Mesenchymal stem cell (in vitro differentiated cells and primary cell): ENCODE results near the gene APCDD1L.

Experiments
- DNase-seq: peaks from one replicate; pipeline ENCODE4 v3.0.0-alpha.2; 2013
- H2AFZ ChIP-seq: one replicate; pipeline ENCODE4 v1.6.1; 2013; ENCODE audit warnings: low read depth, mild to moderate bottlenecking, control low read depth, inconsistent platforms, low read length, moderate library complexity
- H2AK5ac ChIP-seq: 2 replicates; pipeline ENCODE4 v1.6.1; 2013; ENCODE audit warnings: low read length, moderate library complexity, mild to moderate bottlenecking, inconsistent platforms; ENCODE audit not compliant: severe bottlenecking
- H2BK120ac ChIP-seq: one replicate; pipeline ENCODE4 v1.6.1; 2013; ENCODE audit warnings: low read depth, mild to moderate bottlenecking, inconsistent platforms, low read length, moderate library complexity
- H2BK12ac ChIP-seq, 2 experiments: one replicate each; pipeline ENCODE4 v1.6.1; 2013; ENCODE audit warnings: inconsistent platforms in 2 of 2, low read length in 2 of 2, mild to moderate bottlenecking in 2 of 2, moderate library complexity in 2 of 2, control low read depth in 1 of 2
- H2BK15ac ChIP-seq: one replicate; pipeline ENCODE4 v1.6.1; 2013; ENCODE audit warnings: mild to moderate bottlenecking, low read depth, inconsistent platforms; ENCODE audit not compliant: poor library complexity, severe bottlenecking
- H2BK5ac ChIP-seq: 2 replicates; pipeline ENCODE4 v1.6.1; 2013; ENCODE audit warnings: low read depth, mild to moderate bottlenecking, low read length, control low read depth, inconsistent platforms; ENCODE audit not compliant: poor library complexity, severe bottlenecking
- H3K14ac ChIP-seq, 2 experiments: one replicate each; pipeline ENCODE4 v1.6.1; 2013; ENCODE audit warnings: inconsistent platforms in 2 of 2, low read length in 2 of 2, control low read depth in 1 of 2, mild to moderate bottlenecking in 1 of 2, moderate library complexity in 1 of 2
- H3K18ac ChIP-seq, 2 experiments: one replicate each; pipeline ENCODE4 v1.6.1; 2013; ENCODE audit warnings: inconsistent platforms in 2 of 2, low read length in 2 of 2, control low read depth in 1 of 2, low read depth in 1 of 2, mild to moderate bottlenecking in 1 of 2
- H3K23ac ChIP-seq, 2 experiments: one replicate each; pipeline ENCODE4 v1.6.1; 2013; ENCODE audit warnings: inconsistent platforms in 2 of 2, low read length in 2 of 2, mild to moderate bottlenecking in 2 of 2, moderate library complexity in 2 of 2, control low read depth in 1 of 2
- H3K27ac ChIP-seq: 2 replicates; pipeline ENCODE4 v1.5.1; 2013; ENCODE audit warnings: mild to moderate bottlenecking, moderate library complexity, low read length, control low read depth, inconsistent platforms; ENCODE audit not compliant: poor library complexity, severe bottlenecking
- H3K27me3 ChIP-seq, 2 experiments: 2 replicates each; pipeline versions ENCODE4 v1.6.1 to v1.7.0; 2013; ENCODE audit warnings: low read length in 2 of 2, mild to moderate bottlenecking in 2 of 2, moderate library complexity in 2 of 2, control low read depth in 1 of 2, inconsistent platforms in 1 of 2; ENCODE audit not compliant: control insufficient read depth in 1 of 2, insufficient read depth in 1 of 2
- H3K36me3 ChIP-seq, 2 experiments: 2 replicates each; pipeline versions ENCODE4 v1.6.1 to v1.7.0; 2013; ENCODE audit warnings: low read length in 2 of 2, control low read depth in 1 of 2, inconsistent platforms in 1 of 2, low read depth in 1 of 2, mild to moderate bottlenecking in 1 of 2; ENCODE audit not compliant: insufficient read depth in 2 of 2, control insufficient read depth in 1 of 2
- H3K4ac ChIP-seq, 2 experiments: one replicate each; pipeline ENCODE4 v1.6.1; 2013; ENCODE audit warnings: inconsistent platforms in 2 of 2, low read length in 2 of 2, mild to moderate bottlenecking in 2 of 2, moderate library complexity in 2 of 2, control low read depth in 1 of 2, low read depth in 1 of 2
- H3K4me1 ChIP-seq: 2 replicates; pipeline ENCODE4 v1.6.1; 2013; ENCODE audit warnings: low read depth, low read length, control low read depth; ENCODE audit not compliant: control insufficient read depth, insufficient read depth
- H3K4me2 ChIP-seq: 2 replicates; pipeline ENCODE4 v1.6.1; 2013; ENCODE audit warnings: low read length, mild to moderate bottlenecking, inconsistent platforms; ENCODE audit not compliant: poor library complexity, severe bottlenecking
- H3K4me3 ChIP-seq, 2 experiments: 2 replicates each; pipeline versions ENCODE4 v1.5.1 to v1.7.0; 2013; ENCODE audit warnings: low read length in 2 of 2, mild to moderate bottlenecking in 2 of 2, control low read depth in 1 of 2, low read depth in 1 of 2; ENCODE audit not compliant: insufficient read depth in 1 of 2
- H3K79me1 ChIP-seq: replicated peaks from 2 replicates; pipeline ENCODE4 v1.6.1; 2013; ENCODE audit warnings: mild to moderate bottlenecking, control low read depth, low read length, inconsistent platforms; ENCODE audit not compliant: poor library complexity, severe bottlenecking
- H3K9ac ChIP-seq: 2 replicates; pipeline ENCODE4 v1.7.0; 2013; ENCODE audit warnings: mild to moderate bottlenecking, low read length, moderate library complexity
- H3K9me3 ChIP-seq: 2 replicates; pipeline ENCODE4 v1.7.0; 2013; ENCODE audit warnings: mild to moderate bottlenecking, low read length; ENCODE audit not compliant: control insufficient read depth
- H4K8ac ChIP-seq: one replicate; pipeline ENCODE4 v1.6.1; 2013; ENCODE audit warnings: inconsistent platforms, mild to moderate bottlenecking, low read length, moderate library complexity
- H4K91ac ChIP-seq: one replicate; pipeline ENCODE4 v1.6.1; 2013; ENCODE audit warnings: mild to moderate bottlenecking, low read length, inconsistent platforms
- WGBS: methylation state at CpG from one replicate; pipeline ENCODE4 v1.1.7; 2013; ENCODE audit warnings: mixed read lengths; 5-methylcytosine and 5-hydroxymethylcytosine counted together

Gene APCDD1L

DNA sequence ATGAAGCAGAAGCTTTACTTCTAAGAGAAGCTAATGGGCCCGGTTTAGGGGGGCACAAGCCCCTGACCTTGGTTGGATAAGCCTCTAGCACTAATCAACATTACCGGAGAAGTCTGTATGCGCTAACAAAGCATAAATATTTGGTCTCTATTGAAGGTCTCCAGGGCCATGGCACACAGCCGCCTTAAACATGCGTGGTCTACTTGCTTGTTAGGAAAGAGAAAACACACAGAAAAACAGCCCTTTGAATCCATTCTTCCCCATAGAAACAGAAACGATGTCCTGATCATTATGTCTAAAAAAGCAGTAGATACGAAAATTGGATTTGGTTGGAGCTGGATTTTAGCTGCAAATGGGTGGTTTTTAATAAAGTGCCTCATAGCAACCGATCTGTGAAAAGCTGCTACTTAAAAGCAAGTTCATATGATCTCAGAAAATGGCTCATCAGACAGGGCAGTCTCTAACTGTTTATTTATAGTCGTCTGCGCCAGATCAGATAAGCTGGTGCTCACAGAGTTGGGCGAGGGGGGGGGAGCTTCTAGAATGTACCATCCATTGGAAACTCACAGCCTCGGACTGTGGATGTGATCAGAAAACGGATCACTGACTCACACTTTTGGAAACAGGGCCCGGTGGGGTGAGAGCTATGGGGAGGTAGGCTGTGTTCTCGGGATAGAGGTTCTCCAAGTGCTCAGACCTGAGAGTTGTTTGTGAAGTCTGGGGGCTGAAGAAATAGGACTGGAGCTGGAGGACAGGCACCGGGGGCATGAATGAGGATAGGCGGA, 35.3 kb upstream of the APCDD1L start:
- Histone ChIP-seq H3K27ac (no peak overlapping the region), H3K14ac (no peak overlapping the region), H2BK12ac (peak overlapping the region in 1 of 2 experiments; percentile 10), H2BK15ac (no peak overlapping the region), H3K23ac (no peak overlapping the region), H3K36me3 (no peaks in the 10 kb centered on the region), H3K9me3 (no peaks in the 10 kb centered on the region), H3K79me1 (no peaks in the 10 kb centered on the region), H2AFZ (no peak overlapping the region), H2BK5ac (no peak overlapping the region), H3K4me3 (no peak overlapping the region), H2AK5ac (peak overlapping the region; percentile 1), H3K9ac (peak overlapping the region; percentile 29), H3K18ac (no peak overlapping the region), H3K4ac (no peak overlapping the region), H4K91ac (no peak overlapping the region), H4K8ac (no peak overlapping the region), H2BK120ac (no peak overlapping the region), H3K4me2 (no peak overlapping the region), H3K4me1 (peaks cover 24% of the 10 kb centered on the region), H3K27me3 (no peaks in the 10 kb centered on the region)
- 78% methylated on average over 15 of the region's 17 CpGs for WGBS
- DNase-seq = peak; percentile 86

DNA sequence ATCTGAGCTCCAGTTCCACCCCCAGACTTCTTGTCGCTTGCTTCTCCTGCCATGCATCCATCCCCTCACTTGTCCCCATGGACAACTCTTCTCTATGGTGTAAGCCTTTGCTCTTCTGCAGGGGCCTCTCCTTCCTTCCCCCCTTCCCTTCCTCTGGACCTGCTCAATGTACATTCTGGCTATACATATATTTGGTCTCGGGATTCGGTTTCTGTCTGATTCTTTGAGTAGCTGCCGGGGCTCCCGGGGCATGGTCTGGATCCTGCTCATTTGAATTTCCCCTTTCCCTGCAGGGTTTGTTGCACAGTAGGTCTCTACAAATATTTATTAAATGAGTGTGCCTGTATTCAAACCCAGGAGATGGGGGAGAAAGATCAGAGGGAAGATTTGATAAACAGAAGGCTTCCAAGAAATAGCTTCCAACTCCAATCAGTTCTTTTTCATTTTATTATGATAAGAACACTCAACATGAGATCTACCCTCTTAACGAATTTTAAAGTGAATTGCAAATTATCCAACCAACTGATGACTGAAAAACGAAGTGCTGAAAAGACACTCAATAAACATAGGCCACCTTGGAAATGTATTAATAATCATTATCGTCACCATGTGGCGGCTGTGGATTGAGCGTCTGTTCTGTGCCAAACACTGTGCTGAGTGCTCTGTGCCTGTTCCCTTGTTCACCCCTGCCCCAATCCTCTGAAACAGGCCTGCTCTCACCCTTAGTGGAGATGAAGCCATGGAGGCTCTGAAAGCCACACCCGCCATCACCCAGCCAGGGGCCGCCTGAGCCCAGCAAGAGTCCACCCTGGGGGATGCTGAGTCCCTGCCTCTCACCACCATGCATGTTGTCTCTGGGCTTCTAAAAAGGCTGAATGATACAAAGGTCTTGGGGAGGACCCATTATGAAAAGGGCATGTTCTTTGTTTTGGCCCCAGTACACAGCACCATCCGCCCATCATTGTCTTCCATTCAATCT, 34.3 kb upstream of the APCDD1L start:
- H3K36me3 ChIP-seq = no peaks in the 10 kb centered on the region
- H3K9ac ChIP-seq = no peak overlapping the region
- WGBS = 89% methylated on average over 13 of the region's 13 CpGs
- H3K79me1 ChIP-seq = no peaks in the 10 kb centered on the region
- H2BK12ac ChIP-seq = peak overlapping the region in 1 of 2 experiments; percentile 67
- peak overlapping the region in 1 of 2 experiments; percentile 8 for H3K18ac ChIP-seq
- H3K23ac ChIP-seq = no peak overlapping the region
- DNase-seq = no peak
- H3K4ac ChIP-seq = no peak overlapping the region
- H3K27me3 ChIP-seq = no peaks in the 10 kb centered on the region
- H4K8ac ChIP-seq = no peak overlapping the region
- peak overlapping the region; percentile 11 for H2AK5ac ChIP-seq
- no peak overlapping the region for H4K91ac ChIP-seq
- no peaks in the 10 kb centered on the region for H3K9me3 ChIP-seq
- H3K4me1 ChIP-seq = peaks cover 20% of the 10 kb centered on the region
- H3K27ac ChIP-seq = no peak overlapping the region
- no peak overlapping the region for H2BK5ac ChIP-seq
- H2BK15ac ChIP-seq = no peak overlapping the region
- no peak overlapping the region for H3K4me3 ChIP-seq
- no peak overlapping the region for H3K4me2 ChIP-seq
- no peak overlapping the region for H3K14ac ChIP-seq
- H2AFZ ChIP-seq = no peak overlapping the region
- H2BK120ac ChIP-seq = no peak overlapping the region

DNA sequence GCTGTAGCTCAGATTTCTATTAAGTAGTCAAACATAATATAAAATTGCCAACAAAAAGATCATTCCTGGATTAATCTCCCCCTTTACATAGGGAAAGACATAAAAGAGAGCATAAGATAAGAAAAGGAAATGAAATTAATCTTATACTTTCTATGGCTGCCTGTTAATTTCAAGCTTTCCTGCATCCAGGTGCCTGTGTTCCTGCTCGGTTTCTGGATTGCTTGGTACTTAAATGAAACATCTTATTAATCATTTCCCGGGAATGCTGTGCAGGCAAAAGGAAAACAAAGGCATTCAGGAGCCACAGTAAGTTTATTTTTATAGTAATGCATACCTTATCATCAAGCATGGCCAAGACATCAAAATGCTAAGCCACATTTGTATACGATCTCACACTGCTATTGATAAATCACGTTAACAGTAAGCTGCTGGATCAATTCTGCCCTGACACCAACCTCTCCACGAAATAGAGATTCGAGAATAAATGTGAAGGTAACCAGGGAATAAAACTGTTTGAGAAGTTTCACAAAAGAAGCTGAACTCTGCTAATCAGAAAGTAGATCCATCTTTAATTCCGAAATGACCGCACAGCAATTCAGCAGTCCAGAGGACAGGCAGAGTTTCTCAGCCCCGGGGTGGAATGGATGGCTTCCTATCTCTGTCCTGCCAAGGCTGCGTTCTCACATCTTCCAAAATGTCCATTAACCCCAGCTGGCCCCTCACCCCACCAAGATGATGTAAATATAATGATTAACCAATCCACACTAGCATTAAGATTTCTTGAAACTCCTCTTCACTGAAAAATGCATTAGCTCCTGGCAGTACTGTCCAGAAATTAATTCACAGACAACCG, 32.6 kb upstream of the APCDD1L start:
- Histone ChIP-seq H2AFZ (no peak overlapping the region), H2BK120ac (no peak overlapping the region), H3K27ac (peak overlapping the region; percentile 49), H3K79me1 (no peaks in the 10 kb centered on the region), H2BK5ac (no peak overlapping the region), H3K4me1 (peaks cover 16% of the 10 kb centered on the region), H3K4me2 (peak overlapping the region; percentile 27), H2AK5ac (no peak overlapping the region), H3K27me3 (no peaks in the 10 kb centered on the region), H2BK15ac (no peak overlapping the region), H4K91ac (no peak overlapping the region), H3K36me3 (no peaks in the 10 kb centered on the region), H3K4me3 (no peak overlapping the region), H3K18ac (no peak overlapping the region), H3K4ac (no peak overlapping the region), H3K23ac (no peak overlapping the region), H2BK12ac (no peak overlapping the region), H3K9me3 (no peaks in the 10 kb centered on the region), H4K8ac (no peak overlapping the region), H3K14ac (no peak overlapping the region), H3K9ac (no peak overlapping the region)
- 73% methylated on average over 11 of the region's 11 CpGs for WGBS
- DNase-seq = no peak
